Heart left ventricle (tissue), 16 donors: ENCODE data around the gene BSPRY. TPM values are rescaled to one million over a fixed set of nuclear protein-coding genes. Genes with fewer than 3 reads are reported as not detected.
"Not testable (repeated sequence)": the region's sequence is repeated elsewhere in the genome, so short reads cannot be mapped to it uniquely, and the experiment has no call there.

Experiments used
- ATAC-seq, 4 donors: fragments of 200-7000 bp; cut with Tn5 transposase; one replicate each; pipeline ENCODE4 v1.9.1; 2020 to 2022; ENCODE audit warnings: moderate library complexity in 4 of 4, mild to moderate bottlenecking in 3 of 4, moderate number of reproducible peaks in 1 of 4
- DNase-seq, 5 donors: peaks; one replicate each; pipeline ENCODE4 v3.0.0-alpha.2; 2020
- H3K27ac ChIP-seq, 12 donors: fragments of 200-600 bp; sonication (generic) in 4 of 12; one replicate each; pipeline versions ENCODE4 v1.5.0 to v1.8.0; 2016 to 2022; ENCODE audit warnings: mild to moderate bottlenecking in 2 of 12
- H3K27me3 ChIP-seq, 9 donors: fragments of 200-600 bp; sonication (generic) in 2 of 9; one replicate each; pipeline versions ENCODE4 v1.5.1 to v1.8.0; 2016 to 2022; ENCODE audit warnings: mild to moderate bottlenecking in 3 of 9
- H3K36me3 ChIP-seq, 9 donors: fragments of 200-600 bp; sonication (generic) in 2 of 9; one replicate each; pipeline versions ENCODE4 v1.5.0 to v1.8.0; 2018 to 2022; ENCODE audit warnings: mild to moderate bottlenecking in 2 of 9
- H3K4me1 ChIP-seq, 12 donors: fragments of 200-600 bp; sonication (generic) in 4 of 12; one replicate each; pipeline versions ENCODE4 v1.5.0 to v1.8.0; 2016 to 2022; ENCODE audit warnings: mild to moderate bottlenecking in 3 of 12
- H3K4me3 ChIP-seq, 12 donors: fragments of 200-600 bp; sonication (generic) in 4 of 12; one replicate each; pipeline versions ENCODE4 v1.5.0 to v1.8.0; 2017 to 2022; ENCODE audit warnings: mild to moderate bottlenecking in 9 of 12, moderate library complexity in 4 of 12
- H3K9me3 ChIP-seq, 12 donors: fragments of 200-600 bp; sonication (generic) in 4 of 12; one replicate each; pipeline versions ENCODE4 v1.5.0 to v1.8.0; 2016 to 2022; ENCODE audit warnings: mild to moderate bottlenecking in 1 of 12
- CTCF ChIP-seq, 12 donors: fragments of 200-600 bp; sonication (generic) in 4 of 12; IDR thresholded peaks; one replicate each; pipeline versions ENCODE4 v1.5.0 to v1.8.0; 2018 to 2022; ENCODE audit warnings: antibody characterized with exemption in 12 of 12, mild to moderate bottlenecking in 5 of 12
- POLR2A ChIP-seq, 2 donors: fragments of 450-650 bp; IDR thresholded peaks; one replicate each; pipeline ENCODE4 v1.6.1; 2017; ENCODE audit warnings: antibody characterized with exemption in 2 of 2, mild to moderate bottlenecking in 2 of 2, moderate library complexity in 2 of 2
- WGBS, 4 donors: extraction: QIAGEN DNeasy Blood & Tissue Kit in 2 of 4; methylation state at CpG; one replicate each; pipeline versions ENCODE4 v1.1.5 to v1.1.7; 2013 to 2018; 5-methylcytosine and 5-hydroxymethylcytosine counted together
- intact Hi-C, 10 donors: fragments of 100-400 bp; cut with DNase I; formaldehyde crosslinking; loops; one replicate each; pipeline versions ENCODE4 v1.11.1 to v1.14.2; 2022
- polyA plus RNA-seq, 2 donors: library from polyadenylated mRNA; stranded (reverse); fragments of 200-250 nt; gene quantifications; one replicate each; pipeline ENCODE4 v1.2.3, GENCODE V29; 2013
- total RNA-seq, 9 donors: library from RNA; depleted of rRNA in 2 of 9; stranded (reverse); fragments of >200 nt in 2 of 9; fragmentation: NEBNext Ultra II Directional in 3 of 9; extraction: Animal tissue kit (Norgen Biotek cat#: 25700) in 3 of 9; gene quantifications; one replicate each; pipeline versions ENCODE4 v1.1.0 to v1.2.4, GENCODE V29; 2016 to 2023
- donor health status: ischemic (EF 13 %, LVEDD 7.1; RV severe dilation, severe dysfunction).
- donor health status: healthy with polysubstance abuse.
- donor health status: DM: no; HTN: yes; CAD: no.
- donor health status: DM: no; HTN: no; CAD: no.
- donor health status: ischemic (EF 25% LVEDD 6.9; RV normal size, moderate dysfunction).
- donor health status: ischemic (EF 25% LVEDD 5.7; RV mildly dilated, moderate dysfunction).
- donor health status: healthy.
- donor health status: DM: yes; HTN: yes; CAD: no.
- donor health status: ischemic (EF 35%, LVEDD 5.7; RV mildly dilated, moderate dysfunction).
- donor health status: nonischemic (EF 11% LVEDD 7.7; RV severe dilation, severe dysfunction).
- donor health status: DM: yes; HTN: yes; CAD: no.
- donor health status: PGD.
- donor health status: ischemic (EF 29% LVEDD 5.4; RV normal size, mild dysfunction).
- donor health status: nonischemic (EF 23%, LVEDD 6.1; RV moderate dilation, normal function).

The BSPRY gene
- total and polyA plus RNA-seq, 11 donors, result 0.39 to 7.6 (median 1.7) TPM; not detected in 1

GRCh38 chr9:113364951-113365350, 15.6 kb downstream of the BSPRY start:
- TF ChIP-seq POLR2A (IDR thresholded peaks at IDR 0.05) (no peak), CTCF (IDR thresholded peaks at IDR 0.05) (no peak)
- WGBS, 4 donors, result 3 to 24% (median 16%) methylated on average over 1 of the region's 1 CpG
- H3K4me1 ChIP-seq, result peaks cover 0 to 12% (median 0%) of the 10 kb centered on the region in 12 donors
- no peak overlapping the region for H3K27ac ChIP-seq
- no peak overlapping the region for H3K4me3 ChIP-seq
- intact Hi-C loops, result loop anchor here in 1 of 10 donors (5.0 kb wide), 1 partner anchor 43 kb away; no protein-coding TSS in a partner anchor
- no peaks in the 10 kb centered on the region for H3K36me3 ChIP-seq
- no peak for ATAC-seq
- H3K27me3 ChIP-seq, result no peaks in the 10 kb centered on the region
- H3K9me3 ChIP-seq, result no peaks in the 10 kb centered on the region
- DNase-seq, result no peak

- ATAC-seq, H3K27ac ChIP-seq, H3K27me3 ChIP-seq, H3K36me3 ChIP-seq, H3K9me3 ChIP-seq, H3K4me3 ChIP-seq, DNase-seq: not testable (repeated sequence)
- 85 to 98% (median 93%) methylated on average over 3 of the region's 3 CpGs for WGBS, 4 donors
- peaks cover 0 to 13% (median 0%) of the 10 kb centered on the region in 12 donors for H3K4me1 ChIP-seq
- intact Hi-C loops, result loop anchor here in 1 of 10 donors (5.0 kb wide), 1 partner anchor 43 kb away; no protein-coding TSS in a partner anchor
Measured at GRCh38 chr9:113365652-113366051, 16.3 kb downstream of the BSPRY start.

- Histone ChIP-seq H3K27ac (no peak overlapping the region), H3K27me3 (no peaks in the 10 kb centered on the region), H3K4me1 (peaks cover 0 to 13% (median 0%) of the 10 kb centered on the region in 12 donors), H3K9me3 (no peaks in the 10 kb centered on the region), H3K36me3 (peaks cover 0 to 9% (median 4%) of the 10 kb centered on the region in 9 donors), H3K4me3 (no peak overlapping the region)
- intact Hi-C loops, result loop anchor here in 1 of 10 donors (5.0 kb wide), 1 partner anchor 46 kb away; no protein-coding TSS in a partner anchor
- DNase-seq (no peak), ATAC-seq (no peak)
- TF ChIP-seq CTCF (IDR thresholded peaks at IDR 0.05), result no peak
- TF ChIP-seq POLR2A (IDR thresholded peaks at IDR 0.05), result no peak
- WGBS, 4 donors, result 91 to 98% (median 94%) methylated on average over 5 of the region's 5 CpGs
Measured at GRCh38 chr9:113368348-113368981, 19.1 kb downstream of the BSPRY start.

- DNase-seq, result peak in 1 of 5 donors; percentile 41
- no peak overlapping the region for H3K27ac ChIP-seq
- H3K36me3 ChIP-seq, result peaks cover 0 to 17% (median 12%) of the 10 kb centered on the region in 9 donors
- peaks cover 0 to 13% (median 0%) of the 10 kb centered on the region in 12 donors for H3K4me1 ChIP-seq
- ATAC-seq, result peak in 3 of 4 donors; percentile 48 to 60 (median 55)
- H3K9me3 ChIP-seq, result no peaks in the 10 kb centered on the region
- H3K27me3 ChIP-seq, result no peaks in the 10 kb centered on the region
- 64 to 71% (median 67%) methylated on average over 9 to 13 of the region's 13 CpGs for WGBS, 4 donors
- TF ChIP-seq CTCF (IDR thresholded peaks at IDR 0.05) (no peak), POLR2A (IDR thresholded peaks at IDR 0.05) (no peak)
- H3K4me3 ChIP-seq, result no peak overlapping the region
- intact Hi-C loops, result loop anchor here in 1 of 10 donors (5.0 kb wide), 1 partner anchor 47 kb away; no protein-coding TSS in a partner anchor
Measured at GRCh38 chr9:113368982-113369854, 19.9 kb downstream of the BSPRY start.
